ENCODE measurements around the gene TMEM123. TPM values are rescaled to one million over a fixed set of nuclear protein-coding genes. Genes with fewer than 3 reads are reported as not detected.

TMEM123 gene
- total and polyA plus RNA-seq, 2 of the 13 experiments (the other 11 are each of a cell fraction or from before 2014, with no cell fraction given) = 365 to 2,761 TPM

- no TSS peak for BruUV-seq (replicated peaks)
- H3K27me3 ChIP-seq (ENCODE audit: control insufficient read depth in 1 of 2, insufficient read depth in 2 of 2, low read length in 2 of 2) = no peaks in the 10 kb centered on the region
- in situ Hi-C loops (cut with HindIII; ENCODE audit: extremely low pct_ligation_motif_present, low pct_unique_long_range_greater_than_20kb) = loop anchor here (5.0 kb wide), 1 partner anchor 113 kb away; no protein-coding TSS in a partner anchor
Observed at GRCh38 chr11:102384419-102385079, 68.0 kb downstream of the TMEM123 start.

DNA sequence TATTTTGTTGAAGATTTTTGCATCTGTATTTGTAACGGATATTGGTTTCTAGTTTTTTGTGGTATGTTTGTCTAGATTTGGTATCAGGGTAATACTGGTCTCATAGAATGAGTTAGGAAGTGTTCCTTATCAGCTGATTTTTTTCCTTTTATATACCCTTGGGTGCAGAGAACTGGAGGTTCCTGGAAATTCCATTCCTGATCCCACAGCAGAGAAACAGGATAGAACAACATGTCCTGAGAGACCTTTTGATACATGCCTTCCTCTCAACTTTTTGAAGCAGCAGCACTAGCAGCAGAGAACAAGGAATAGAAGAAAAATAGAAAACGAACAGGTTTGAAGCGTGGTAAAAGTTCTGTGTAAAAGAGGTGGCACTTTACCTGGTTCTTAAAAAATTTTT is 68.7 kb downstream of the TMEM123 start:
- Histone ChIP-seq H3K4me3 (replicated peaks in 1 of 3; ENCODE audit: insufficient read depth in 1 of 3, low read depth in 2 of 3, low read length in 3 of 3) (no peak overlapping the region), H3K27ac (ENCODE audit: extremely low read length, insufficient read depth, low read length) (no peak overlapping the region), H3K36me3 (replicated peaks in 1 of 2; ENCODE audit: control insufficient read depth in 1 of 2, insufficient read depth in 2 of 2, low read length in 2 of 2) (peaks cover 5 to 38% of the 10 kb centered on the region in 2 experiments), H3K27me3 (ENCODE audit: control insufficient read depth in 1 of 2, insufficient read depth in 2 of 2, low read length in 2 of 2) (no peaks in the 10 kb centered on the region), H3K79me2 (ENCODE audit: insufficient read depth, low read length) (no peaks in the 10 kb centered on the region), H3K9ac (ENCODE audit: insufficient read depth, low read depth, low read length) (no peak overlapping the region), H4K20me1 (ENCODE audit: insufficient read depth, low read length) (no peaks in the 10 kb centered on the region), H2AFZ (ENCODE audit: low read length) (no peak overlapping the region), H3K4me1 (ENCODE audit: insufficient read depth, low read length) (no peaks in the 10 kb centered on the region), H3K4me2 (ENCODE audit: low read depth, low read length) (no peak overlapping the region), H3K9me3 (ENCODE audit: low read length) (no peaks in the 10 kb centered on the region)
- WGBS (ENCODE audit: low lambda C conversion rate) = 97% methylated on average over 3 of the region's 3 CpGs
- ChIA-PET CTCF (ENCODE audit: low intra/inter-chr PET ratio, low total read pairs) (no interaction called here), POLR2A (no interaction called here)
- no TSS peak for BruUV-seq (replicated peaks)
- no peak for ATAC-seq
- in situ Hi-C loops (cut with HindIII; ENCODE audit: extremely low pct_ligation_motif_present, low pct_unique_long_range_greater_than_20kb) (no loop called here), intact Hi-C loops (cut with micrococcal nuclease; ENCODE audit: unreplicated experiment) (no loop called here)
- DNase-seq (ENCODE audit: low spot score) = no peak
- no peak for FAIRE-seq
- no peak for TF ChIP-seq YEATS2 (CRISPR knock-in tag; IDR thresholded peaks at IDR 0.05; ENCODE audit: borderline replicate concordance)
- TF ChIP-seq, protein P1, sequence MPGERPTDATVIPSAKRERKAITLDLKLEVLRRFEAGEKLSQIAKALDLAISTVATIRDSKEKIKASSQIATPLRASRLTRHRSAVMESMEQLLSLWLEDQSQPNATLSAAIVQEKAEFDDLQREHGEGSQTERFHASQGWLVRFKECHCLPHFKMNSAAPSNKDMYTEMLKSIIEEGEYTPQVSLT (CRISPR knock-in tag; IDR thresholded peaks at IDR 0.05; ENCODE audit: borderline replicate concordance, low read depth) = no peak
- TF ChIP-seq NFYB (CRISPR knock-in tag; IDR thresholded peaks at IDR 0.05) = no peak
- no peak for TF ChIP-seq ZEB1 (IDR thresholded peaks at IDR 0.05; ENCODE audit: insufficient replicate concordance, low read depth)
- TF ChIP-seq BRD4 (CRISPR knock-in tag; IDR thresholded peaks at IDR 0.05) = no peak
- TF ChIP-seq NCOA2 (CRISPR knock-in tag; IDR thresholded peaks at IDR 0.05) = no peak
- TF ChIP-seq NFYC (CRISPR knock-in tag; IDR thresholded peaks at IDR 0.05) = no peak
- TF ChIP-seq ERF (CRISPR knock-in tag; IDR thresholded peaks at IDR 0.05) = no peak
- TF ChIP-seq TCF12 (IDR thresholded peaks at IDR 0.05) = no peak
- TF ChIP-seq TCF12 (CRISPR knock-in tag; IDR thresholded peaks at IDR 0.05) = no peak
- no peak for TF ChIP-seq ZNF619 (CRISPR knock-in tag; IDR thresholded peaks at IDR 0.05)
- TF ChIP-seq, protein P2, sequence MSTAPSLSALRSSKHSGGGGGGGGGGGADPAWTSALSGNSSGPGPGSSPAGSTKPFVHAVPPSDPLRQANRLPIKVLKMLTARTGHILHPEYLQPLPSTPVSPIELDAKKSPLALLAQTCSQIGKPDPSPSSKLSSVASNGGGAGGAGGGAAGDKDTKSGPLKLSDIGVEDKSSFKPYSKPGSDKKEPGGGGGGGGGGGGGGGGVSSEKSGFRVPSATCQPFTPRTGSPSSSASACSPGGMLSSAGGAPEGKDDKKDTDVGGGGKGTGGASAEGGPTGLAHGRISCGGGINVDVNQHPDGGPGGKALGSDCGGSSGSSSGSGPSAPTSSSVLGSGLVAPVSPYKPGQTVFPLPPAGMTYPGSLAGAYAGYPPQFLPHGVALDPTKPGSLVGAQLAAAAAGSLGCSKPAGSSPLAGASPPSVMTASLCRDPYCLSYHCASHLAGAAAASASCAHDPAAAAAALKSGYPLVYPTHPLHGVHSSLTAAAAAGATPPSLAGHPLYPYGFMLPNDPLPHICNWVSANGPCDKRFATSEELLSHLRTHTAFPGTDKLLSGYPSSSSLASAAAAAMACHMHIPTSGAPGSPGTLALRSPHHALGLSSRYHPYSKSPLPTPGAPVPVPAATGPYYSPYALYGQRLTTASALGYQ (CRISPR knock-in tag; IDR thresholded peaks at IDR 0.05) = no peak
- no peak for TF ChIP-seq MXI1 (IDR thresholded peaks at IDR 0.05; ENCODE audit: borderline replicate concordance, low read depth, low read length)
- no peak for TF ChIP-seq PAX8 (CRISPR knock-in tag; IDR thresholded peaks at IDR 0.05; ENCODE audit: borderline replicate concordance)
- TF ChIP-seq ZNF562 (CRISPR knock-in tag; IDR thresholded peaks at IDR 0.05; ENCODE audit: borderline replicate concordance) = no peak
- no peak for TF ChIP-seq KLF9 (CRISPR knock-in tag; IDR thresholded peaks at IDR 0.05; ENCODE audit: low read depth)

More at GRCh38 chr11:102384419-102385079, 68.0 kb downstream of the TMEM123 start:
- intact Hi-C loops (cut with micrococcal nuclease; ENCODE audit: unreplicated experiment) = no loop called here
- no peak; the same call in 2 of the 3 replicates for ATAC-seq
- Histone ChIP-seq H4K20me1 (ENCODE audit: insufficient read depth, low read length) (no peaks in the 10 kb centered on the region), H3K9ac (ENCODE audit: insufficient read depth, low read depth, low read length) (no peak overlapping the region), H3K4me1 (ENCODE audit: insufficient read depth, low read length) (no peaks in the 10 kb centered on the region), H3K27ac (ENCODE audit: extremely low read length, insufficient read depth, low read length) (no peak overlapping the region), H3K9me3 (ENCODE audit: low read length) (no peaks in the 10 kb centered on the region), H3K36me3 (replicated peaks in 1 of 2; ENCODE audit: control insufficient read depth in 1 of 2, insufficient read depth in 2 of 2, low read length in 2 of 2) (peaks cover 4 to 31% of the 10 kb centered on the region in 2 experiments; a peak in 4 of 5 replicates), H3K4me3 (replicated peaks in 1 of 3; ENCODE audit: insufficient read depth in 1 of 3, low read depth in 2 of 3, low read length in 3 of 3) (no peak overlapping the region), H3K4me2 (ENCODE audit: low read depth, low read length) (no peak overlapping the region), H2AFZ (ENCODE audit: low read length) (no peak overlapping the region), H3K79me2 (ENCODE audit: insufficient read depth, low read length) (no peaks in the 10 kb centered on the region)
- CTCF ChIA-PET (ENCODE audit: low intra/inter-chr PET ratio, low total read pairs) = no interaction called here
- FAIRE-seq = no peak
- no peak for TF ChIP-seq NCOA5 (CRISPR knock-in tag; IDR thresholded peaks at IDR 0.05)
- 97% methylated on average over 15 of the region's 15 CpGs for WGBS (ENCODE audit: low lambda C conversion rate)
- POLR2A ChIA-PET = no interaction called here
- DNase-seq (ENCODE audit: low spot score) = no peak

Data from HepG2 (cell line).